Measurements from ENCODE around the gene GBX1.

GRCh38 chr7:151197932-151198331 lies 30.4 kb upstream of the GBX1 start:
- no peak for TF ChIP-seq CTCF (IDR thresholded peaks at IDR 0.05; ENCODE audit: low read depth, low read length, poor library complexity, severe bottlenecking)
- TF ChIP-seq EZH2phosphoT487 (IDR thresholded peaks at IDR 0.05; ENCODE audit: borderline replicate concordance, low read length): no peak

Data from DOHH2 (cell line).